Mucosa of descending colon (tissue), 3 donors: ENCODE results near the gene CAMK2B. TPM values are rescaled to one million over a fixed set of nuclear protein-coding genes. Genes with fewer than 3 reads are reported as not detected.

Experiments used
- ATAC-seq: fragments of 200-7000 bp; cut with Tn5 transposase; one replicate; pipeline ENCODE4 v1.9.1; 2020; ENCODE audit warnings: mild to moderate bottlenecking, moderate library complexity
- DNase-seq, 3 donors: peaks; one replicate each; pipeline ENCODE4 v3.0.0-alpha.2; 2020
- H3K36me3 ChIP-seq: fragments of 200-600 bp; one replicate; pipeline ENCODE4 v1.8.0; 2021; ENCODE audit warnings: low read depth, mild to moderate bottlenecking
- H3K4me1 ChIP-seq: fragments of 200-600 bp; one replicate; pipeline ENCODE4 v1.8.0; 2021; ENCODE audit warnings: low read depth, mild to moderate bottlenecking
- H3K4me3 ChIP-seq: fragments of 200-600 bp; one replicate; pipeline ENCODE4 v1.8.0; 2021; ENCODE audit warnings: mild to moderate bottlenecking
- H3K9me3 ChIP-seq: fragments of 200-600 bp; one replicate; pipeline ENCODE4 v1.8.0; 2021; ENCODE audit warnings: mild to moderate bottlenecking
- CTCF ChIP-seq: fragments of 200-600 bp; IDR thresholded peaks from one replicate; pipeline ENCODE4 v1.8.0; 2022; ENCODE audit warnings: antibody characterized with exemption, mild to moderate bottlenecking
- intact Hi-C, 2 donors: fragments of 100-400 bp; cut with DNase I in 1 of 2; cut with micrococcal nuclease in 1 of 2; formaldehyde crosslinking; loops; one replicate each; pipeline versions ENCODE4 v1.11.0 to v1.11.1; 2022; cut with DNase I, micrococcal nuclease
- total RNA-seq, 3 donors: library from RNA; stranded (reverse); fragmentation: NEBNext Ultra II Directional in 2 of 3; extraction: Animal tissue kit (Norgen Biotek cat#: 25700) in 2 of 3; gene quantifications; one replicate each; pipeline versions ENCODE4 v1.2.1 to v1.2.4, GENCODE V29; 2021 to 2023
- donor health status: DM: no; HTN: no; CAD: no; lungs with moderate emphysema.
- donor health status: DM: no; HTN: no; CAD: no.
- donor health status: DM: no; HTN: yes; CAD: no.

CAMK2B gene
- total RNA-seq, 3 donors from 2014 or later, result 0.35 to 2.2 (median 0.87) TPM

- no peak for TF ChIP-seq CTCF
- intact Hi-C loops, result no loop called here
- no peak for DNase-seq
- H3K9me3 ChIP-seq, result no peaks in the 10 kb centered on the region
- no peaks in the 10 kb centered on the region for H3K36me3 ChIP-seq
- no peak for ATAC-seq
- no peaks in the 10 kb centered on the region for H3K4me1 ChIP-seq
- H3K4me3 ChIP-seq, result no peak overlapping the region
Measured at GRCh38 chr7:44237696-44238095, 87.7 kb downstream of the CAMK2B start.

GRCh38 chr7:44236333-44236728 is 89.1 kb downstream of the CAMK2B start:
- no peak for TF ChIP-seq CTCF
- Histone ChIP-seq H3K9me3 (no peaks in the 10 kb centered on the region), H3K4me1 (no peaks in the 10 kb centered on the region), H3K4me3 (no peak overlapping the region), H3K36me3 (no peaks in the 10 kb centered on the region)
- ATAC-seq (no peak), DNase-seq (no peak)
- intact Hi-C loops, result no loop called here

- no peak for DNase-seq
- Histone ChIP-seq H3K9me3 (no peaks in the 10 kb centered on the region), H3K36me3 (no peaks in the 10 kb centered on the region), H3K4me3 (no peak overlapping the region), H3K4me1 (no peaks in the 10 kb centered on the region)
- no peak for TF ChIP-seq CTCF
- ATAC-seq, result no peak
- intact Hi-C loops, result no loop called here
Measured at GRCh38 chr7:44235582-44236332, 89.6 kb downstream of the CAMK2B start.

GRCh38 chr7:44235066-44235465 is 90.3 kb downstream of the CAMK2B start:
- ATAC-seq (no peak), DNase-seq (no peak)
- Histone ChIP-seq H3K4me3 (no peak overlapping the region), H3K4me1 (no peaks in the 10 kb centered on the region), H3K36me3 (no peaks in the 10 kb centered on the region), H3K9me3 (no peaks in the 10 kb centered on the region)
- no peak for TF ChIP-seq CTCF
- intact Hi-C loops, result no loop called here

GRCh38 chr7:44232901-44233715 is 92.3 kb downstream of the CAMK2B start:
- no peak for TF ChIP-seq CTCF
- DNase-seq (no peak), ATAC-seq (no peak)
- Histone ChIP-seq H3K4me1 (no peaks in the 10 kb centered on the region), H3K9me3 (no peaks in the 10 kb centered on the region), H3K4me3 (no peak overlapping the region), H3K36me3 (no peaks in the 10 kb centered on the region)
- intact Hi-C loops, result no loop called here
